ENCODE measurements around the gene CSF2. TPM values are rescaled to one million over a fixed set of nuclear protein-coding genes. Genes with fewer than 3 reads are reported as not detected.
A peak's percentile ranks its signal among the peaks of the same experiment; 100 is the strongest.
"Not testable (repeated sequence)": the region's sequence is repeated elsewhere in the genome, so short reads cannot be mapped to it uniquely, and the experiment has no call there.

Gene CSF2
- total RNA-seq, 3 donors from 2014 or later, result 130 to 283 (median 277) TPM

DNA sequence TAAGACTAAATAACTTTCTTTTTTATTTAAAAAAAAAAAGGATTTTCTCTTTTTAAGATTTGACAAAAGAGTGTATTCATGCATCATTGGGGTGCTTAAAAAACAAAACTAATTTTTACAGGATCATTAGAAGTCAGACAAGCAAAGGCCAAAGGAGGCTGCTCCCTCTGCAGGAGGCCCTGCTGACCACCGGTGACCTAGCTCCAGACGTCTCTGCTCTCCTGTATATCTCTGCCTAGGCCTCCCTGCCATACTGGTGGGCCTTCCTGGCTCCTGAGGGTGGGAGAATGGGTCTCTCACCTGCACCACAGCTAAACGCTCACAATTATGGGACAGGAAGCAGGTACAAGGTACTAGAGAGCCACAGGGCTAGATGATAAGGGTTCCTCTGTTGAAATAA lies 36.6 kb downstream of the CSF2 start:
- no peak for ATAC-seq
- no peak overlapping the region for H3K4me3 Mint-ChIP-seq
- no peak for DNase-seq

DNA sequence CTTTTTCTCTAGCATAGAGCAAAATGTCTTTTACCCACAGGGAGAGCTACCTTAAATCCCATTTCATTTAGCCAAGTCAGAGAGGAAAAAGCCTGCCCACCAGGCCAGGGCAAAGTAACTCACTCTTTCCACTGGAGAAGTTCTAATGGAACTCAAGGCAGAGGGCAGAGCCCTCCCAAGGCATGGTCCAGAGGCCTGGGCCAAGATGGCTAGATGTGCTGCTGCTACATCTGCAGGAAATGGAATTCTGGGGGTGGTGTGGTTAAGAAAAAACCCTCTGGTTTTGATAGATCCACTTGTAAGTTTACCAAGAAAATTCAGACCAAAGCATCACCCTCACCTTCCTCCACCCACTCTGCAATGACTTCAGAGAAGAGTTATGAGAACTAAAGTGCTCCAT lies 37.3 kb downstream of the CSF2 start:
- Mint-ChIP-seq H3K4me1 (ENCODE audit: low read depth) (peaks cover 56% of the 10 kb centered on the region), H3K27me3 (ENCODE audit: low read depth) (no peaks in the 10 kb centered on the region), H3K4me3 (no peak overlapping the region), H3K36me3 (ENCODE audit: insufficient read depth) (no peaks in the 10 kb centered on the region), H3K9me3 (no peaks in the 10 kb centered on the region)
- ATAC-seq, result peak; percentile 27 to 44
- no peak for DNase-seq

More for the DNA sequence above, 36.6 kb downstream of the CSF2 start:
- Mint-ChIP-seq H3K9me3 (no peaks in the 10 kb centered on the region), H3K4me1 (ENCODE audit: low read depth) (peaks cover 55% of the 10 kb centered on the region), H3K27me3 (ENCODE audit: low read depth) (no peaks in the 10 kb centered on the region), H3K36me3 (ENCODE audit: insufficient read depth) (no peaks in the 10 kb centered on the region)

DNA sequence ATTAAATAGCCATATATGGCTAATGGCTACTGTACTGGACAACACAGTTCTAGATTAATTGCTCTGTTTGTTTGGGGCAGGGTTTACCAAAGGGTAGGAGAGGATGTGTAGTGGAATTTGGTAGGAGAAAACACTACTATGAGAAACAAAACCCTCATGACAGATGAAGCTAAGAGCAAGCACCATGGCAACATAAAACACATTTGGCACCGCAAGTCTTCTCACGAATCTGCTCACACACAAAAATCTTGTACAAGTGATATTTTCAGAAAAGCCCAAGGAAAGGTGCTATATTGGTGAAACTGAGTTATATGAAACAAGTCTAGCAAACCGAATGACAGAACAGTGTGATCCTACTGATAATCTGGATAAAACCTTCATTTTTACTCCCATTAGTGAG lies 38.5 kb downstream of the CSF2 start:
- Mint-ChIP-seq H3K27me3 (ENCODE audit: low read depth) (no peaks in the 10 kb centered on the region), H3K4me1 (ENCODE audit: low read depth) (peaks cover 64% of the 10 kb centered on the region), H3K4me3 (no peak overlapping the region), H3K36me3 (ENCODE audit: insufficient read depth) (no peaks in the 10 kb centered on the region), H3K9me3 (no peaks in the 10 kb centered on the region)
- ATAC-seq (no peak), DNase-seq (no peak)

DNA sequence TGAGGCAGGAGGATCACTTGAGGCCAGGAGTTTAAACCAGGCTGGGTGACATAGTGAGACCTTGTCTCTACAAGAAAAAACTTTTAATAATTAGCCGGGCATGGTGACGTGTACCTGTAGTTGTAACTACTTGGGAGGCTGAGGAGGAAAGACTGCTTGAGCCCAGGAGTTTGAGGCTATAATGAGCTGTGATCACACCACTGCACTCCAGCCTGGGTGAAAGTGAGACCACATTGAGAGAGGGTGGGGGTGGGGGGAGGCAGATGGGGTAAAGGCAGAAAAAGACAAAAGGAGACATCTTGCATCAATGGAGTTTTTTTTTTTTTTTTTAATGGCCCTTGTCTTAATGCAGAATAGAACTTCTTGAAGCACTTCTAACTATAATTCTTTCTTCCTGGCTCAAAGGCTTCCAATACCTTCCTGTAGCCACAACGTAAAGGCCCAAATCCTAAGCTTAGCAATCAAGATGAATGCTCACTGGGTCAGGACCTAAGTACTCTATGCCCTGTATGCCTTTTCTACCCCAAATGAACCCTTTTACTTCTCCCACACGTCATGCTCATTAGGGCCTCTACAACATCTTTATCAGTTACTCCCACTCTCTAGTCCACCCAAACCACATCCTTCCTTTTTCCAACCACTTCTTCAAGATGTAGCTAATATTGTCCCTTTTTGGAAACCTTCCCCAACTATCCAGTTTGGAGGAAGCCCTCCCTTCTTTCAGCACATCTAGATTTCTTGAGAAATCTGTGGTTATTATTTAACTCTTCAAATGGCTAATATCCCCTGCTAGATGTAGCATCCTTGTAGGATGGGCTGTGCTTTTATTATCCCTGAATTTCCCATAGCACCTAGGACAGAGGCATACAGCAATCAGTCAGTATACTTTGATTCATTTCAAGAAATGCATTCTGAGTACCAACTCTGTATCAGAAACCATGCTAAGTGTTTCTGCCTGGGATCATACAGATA lies 40.8 kb downstream of the CSF2 start:
- Mint-ChIP-seq H3K9me3 (no peaks in the 10 kb centered on the region), H3K4me3 (no peak overlapping the region), H3K4me1 (ENCODE audit: low read depth) (peaks cover 63% of the 10 kb centered on the region), H3K36me3 (ENCODE audit: insufficient read depth) (no peaks in the 10 kb centered on the region), H3K27me3 (ENCODE audit: low read depth) (no peaks in the 10 kb centered on the region)
- DNase-seq (no peak), ATAC-seq (peak; percentile 46 to 61)

DNA sequence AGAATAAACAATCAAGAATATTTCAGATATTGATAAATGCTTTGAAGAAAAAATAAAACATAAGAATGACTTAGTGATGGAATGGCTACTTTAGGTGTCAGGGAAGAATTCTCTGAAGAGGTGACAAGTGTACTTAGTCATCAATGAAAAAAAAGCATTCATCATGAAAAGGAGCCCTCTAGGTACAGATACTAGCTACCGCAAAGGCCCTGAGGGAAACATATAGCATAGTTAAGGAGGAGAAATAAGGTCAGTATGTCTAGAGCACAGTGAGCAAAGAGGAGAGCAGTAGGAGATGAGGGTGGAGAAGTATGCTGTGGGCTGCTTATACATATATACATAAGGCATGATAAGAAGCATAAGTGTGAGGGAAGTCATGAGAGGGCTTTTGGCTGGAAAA lies 41.8 kb downstream of the CSF2 start:
- H3K36me3 Mint-ChIP-seq (ENCODE audit: insufficient read depth), result no peaks in the 10 kb centered on the region
- H3K4me1 Mint-ChIP-seq (ENCODE audit: low read depth), result peaks cover 57% of the 10 kb centered on the region
- ATAC-seq (peak; percentile 43 to 72), DNase-seq (no peak)
- no peaks in the 10 kb centered on the region for H3K27me3 Mint-ChIP-seq (ENCODE audit: low read depth)
- no peak overlapping the region for H3K4me3 Mint-ChIP-seq
- H3K9me3 Mint-ChIP-seq, result no peaks in the 10 kb centered on the region

DNA sequence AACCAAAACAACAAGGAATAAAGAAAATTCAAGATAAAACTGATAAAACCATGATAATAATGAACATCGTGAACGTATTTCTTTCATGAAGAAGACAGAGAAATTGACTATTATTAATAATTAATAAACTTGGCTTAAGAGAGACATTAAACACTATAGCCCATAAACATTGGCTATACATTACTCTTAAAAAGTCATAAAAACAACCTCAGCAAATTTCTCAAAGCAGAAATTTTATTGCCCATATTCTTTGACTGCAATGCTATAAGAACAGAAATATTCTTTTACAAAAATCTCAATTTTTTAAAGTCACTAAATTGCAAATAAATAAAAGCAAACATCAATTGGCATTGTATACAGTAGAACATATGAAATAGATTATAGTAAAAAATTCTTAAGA lies 42.5 kb downstream of the CSF2 start:
- H3K27me3 Mint-ChIP-seq (ENCODE audit: low read depth), result no peaks in the 10 kb centered on the region
- no peak overlapping the region for H3K4me3 Mint-ChIP-seq
- no peaks in the 10 kb centered on the region for H3K9me3 Mint-ChIP-seq
- H3K4me1 Mint-ChIP-seq (ENCODE audit: low read depth), result peaks cover 50% of the 10 kb centered on the region
- DNase-seq, result no peak
- no peaks in the 10 kb centered on the region for H3K36me3 Mint-ChIP-seq (ENCODE audit: insufficient read depth)
- ATAC-seq, result no peak

DNA sequence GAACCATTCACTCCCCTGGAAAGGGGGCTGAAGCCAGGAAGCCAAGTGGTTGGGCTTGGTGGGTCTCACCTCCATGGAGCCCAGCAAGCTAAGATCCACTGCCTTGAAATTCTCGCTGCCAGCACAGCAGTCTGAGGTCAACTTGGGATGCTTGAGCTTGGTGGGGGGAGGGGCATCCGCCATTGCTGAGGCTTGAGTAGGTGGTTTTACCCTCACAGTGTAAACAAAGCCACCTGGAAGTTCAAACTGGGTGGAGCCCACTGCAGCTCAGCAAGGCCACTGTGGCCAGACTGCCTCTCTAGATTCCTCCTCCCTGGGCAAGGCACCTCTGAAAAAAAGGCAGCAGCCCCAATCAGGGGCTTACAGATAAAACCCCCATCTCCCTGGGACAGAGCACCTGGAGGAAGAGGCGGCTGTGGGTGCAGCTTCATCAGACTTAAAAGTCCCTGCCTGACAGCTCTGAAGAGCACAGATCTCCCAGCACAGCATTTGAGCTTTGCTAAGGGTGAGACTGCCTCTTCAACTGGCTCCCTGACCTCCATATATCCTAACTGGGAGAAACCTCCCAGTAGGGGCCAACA lies 43.4 kb downstream of the CSF2 start:
- H3K36me3 Mint-ChIP-seq (ENCODE audit: insufficient read depth); H3K27me3 Mint-ChIP-seq (ENCODE audit: low read depth); DNase-seq; ATAC-seq; H3K4me3 Mint-ChIP-seq; H3K9me3 Mint-ChIP-seq: not testable (repeated sequence)
- H3K4me1 Mint-ChIP-seq (ENCODE audit: low read depth), result peaks cover 42% of the 10 kb centered on the region

DNA sequence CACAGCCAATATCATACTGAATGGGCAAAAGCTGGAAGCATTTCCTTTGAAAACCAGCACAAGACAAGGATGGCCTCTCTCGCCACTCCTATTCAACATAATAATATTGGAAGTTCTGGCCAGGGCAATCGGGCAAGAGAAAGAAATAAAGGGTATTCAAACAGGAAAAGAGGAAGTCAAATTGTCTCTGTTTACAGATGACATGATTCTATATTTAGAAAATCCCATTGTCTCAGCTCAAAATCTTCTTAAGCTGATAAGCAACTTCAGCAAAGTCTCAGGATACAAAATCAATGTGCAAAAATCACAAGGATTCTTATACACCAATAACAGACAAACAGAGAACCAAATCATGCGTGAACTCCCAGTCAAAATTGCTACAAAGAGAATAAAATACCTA lies 47.1 kb downstream of the CSF2 start:
- H3K4me3 Mint-ChIP-seq; H3K27me3 Mint-ChIP-seq (ENCODE audit: low read depth); ATAC-seq; H3K36me3 Mint-ChIP-seq (ENCODE audit: insufficient read depth); DNase-seq; H3K9me3 Mint-ChIP-seq: not testable (repeated sequence)
- H3K4me1 Mint-ChIP-seq (ENCODE audit: low read depth), result peaks cover 14% of the 10 kb centered on the region

DNA sequence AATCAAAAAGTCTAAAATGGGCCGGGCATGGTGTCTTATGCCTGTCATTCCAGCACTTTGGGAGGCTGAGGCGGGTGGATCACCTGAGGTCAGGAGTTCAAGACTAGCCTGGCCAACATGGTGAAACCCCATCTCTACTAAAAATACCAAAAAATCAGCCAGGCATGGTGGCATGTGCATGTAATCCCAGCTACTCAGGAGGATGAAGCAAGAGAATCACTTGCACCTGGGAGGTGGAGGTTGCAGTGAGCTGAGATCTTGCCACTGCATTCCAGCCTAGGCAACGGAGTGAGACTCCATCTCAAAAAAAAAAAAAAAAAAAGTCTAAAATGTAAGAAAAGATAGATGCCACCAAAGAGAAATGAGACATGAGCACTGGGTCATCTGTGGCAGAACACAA lies 49.4 kb downstream of the CSF2 start:
- not testable (repeated sequence) for ATAC-seq; H3K36me3 Mint-ChIP-seq (ENCODE audit: insufficient read depth); H3K27me3 Mint-ChIP-seq (ENCODE audit: low read depth); H3K9me3 Mint-ChIP-seq; H3K4me1 Mint-ChIP-seq (ENCODE audit: low read depth); H3K4me3 Mint-ChIP-seq; DNase-seq

DNA sequence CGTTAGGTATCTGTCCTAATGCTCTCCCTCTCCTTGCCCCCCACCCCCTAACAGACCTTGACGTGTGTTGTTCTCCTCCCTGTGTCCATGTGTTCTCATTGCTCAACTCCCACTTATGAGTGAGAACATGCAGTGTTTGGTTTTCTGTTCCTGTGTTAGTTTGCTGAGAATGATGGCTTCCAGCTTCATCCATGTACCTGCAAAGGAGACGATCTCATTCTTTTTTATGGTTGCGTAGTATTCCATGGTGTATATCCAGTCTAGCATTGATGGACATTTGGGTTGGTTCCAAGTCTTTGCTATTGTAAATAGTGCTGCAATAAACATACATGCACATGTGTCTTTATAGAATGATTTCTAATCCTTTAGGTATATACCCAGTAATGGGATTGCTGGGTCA lies 50.0 kb downstream of the CSF2 start:
- not testable (repeated sequence) for H3K4me1 Mint-ChIP-seq (ENCODE audit: low read depth); DNase-seq; H3K27me3 Mint-ChIP-seq (ENCODE audit: low read depth); ATAC-seq; H3K36me3 Mint-ChIP-seq (ENCODE audit: insufficient read depth); H3K4me3 Mint-ChIP-seq; H3K9me3 Mint-ChIP-seq

Other genes starting within 250 kb of the CSF2 start
- gene MEIKIN, start 128.1 kb upstream of the CSF2 start, total RNA-seq, result not detected
- gene ACSL6, start 62.1 kb upstream of the CSF2 start, total RNA-seq, result 10 to 100 TPM; 25.0 to 38.0 (median 27.1) TPM
- 100 to 1,000 TPM in 2 of 3 donors, 10 to 100 TPM in 1; 94.6 to 152 (median 138) TPM for gene IL3, start 13.1 kb upstream of the CSF2 start, total RNA-seq
- 1 to 10 TPM in 2 of 3 donors, under 1 TPM in 1; 0.86 to 3.5 (median 1.3) TPM for gene P4HA2, start 154.1 kb downstream of the CSF2 start, total RNA-seq
- under 1 TPM; 0.32 to 0.43 (median 0.35) TPM for gene PDLIM4, start 183.9 kb downstream of the CSF2 start, total RNA-seq
- 1 to 10 TPM; 1.4 to 2.8 (median 1.8) TPM for gene SLC22A4, start 220.6 kb downstream of the CSF2 start, total RNA-seq

All from activated T-cell treated with anti-CD3 and anti-CD28 coated beads, Interleukin-2, amount 50 U/mL, for 4 hours (primary cell).